Measurements from ENCODE around the gene SH3RF3.

GRCh38 chr2:109460553-109461324, 331.7 kb downstream of the SH3RF3 start:
- TF ChIP-seq YY1 (IDR thresholded peaks at IDR 0.05; ENCODE audit: insufficient read depth, insufficient read length), result no peak
- TF ChIP-seq SUZ12 (IDR thresholded peaks at IDR 0.05; ENCODE audit: extremely low read depth, insufficient read depth, insufficient read length), result no peak
- TF ChIP-seq ZNF274 (IDR thresholded peaks at IDR 0.05; ENCODE audit: low read depth, low read length), result no peak

All from NT2/D1 (cell line).